Prostate gland (tissue), 2 donors: ENCODE data around the gene ZSWIM6. TPM values are rescaled to one million over a fixed set of nuclear protein-coding genes. Genes with fewer than 3 reads are reported as not detected.
A peak's percentile ranks its signal among the peaks of the same experiment; 100 is the strongest.
"Not testable (repeated sequence)": the region's sequence is repeated elsewhere in the genome, so short reads cannot be mapped to it uniquely, and the experiment has no call there.

Experiments used
- DNase-seq: peaks from one replicate; pipeline ENCODE4 v3.0.0-alpha.2; 2019; ENCODE audit warnings: low spot score
- H3K27ac ChIP-seq, 2 donors: fragments of 200-600 bp; sonication (generic); 2 replicates each; pipeline ENCODE4 v1.5.1; 2017 to 2019
- H3K27me3 ChIP-seq: fragments of 200-600 bp; sonication (generic); replicated peaks from 2 replicates; pipeline ENCODE4 v1.5.1; 2019; ENCODE audit not compliant: insufficient read depth
- H3K36me3 ChIP-seq, 2 donors: fragments of 200-600 bp; sonication (generic); 1 replicate in 1 of 2; 2 replicates in 1 of 2; pipeline versions ENCODE4 v1.5.1 to v1.8.1; 2017 to 2019
- H3K4me1 ChIP-seq: fragments of 200-600 bp; sonication (generic); replicated peaks from 2 replicates; pipeline ENCODE4 v1.5.1; 2019
- H3K4me3 ChIP-seq, 2 donors: fragments of 200-600 bp; sonication (generic); 2 replicates each; pipeline ENCODE4 v1.5.1; 2017 to 2019
- H3K9me3 ChIP-seq: fragments of 200-600 bp; sonication (generic); 2 replicates; pipeline ENCODE4 v1.5.1; 2017
- CTCF ChIP-seq, 4 experiments: fragments of 200-600 bp in 2 of 4; fragments of 450-650 bp in 2 of 4; sonication (generic) in 2 of 4; IDR thresholded peaks; 1 replicate in 3 of 4; 2 replicates in 1 of 4; pipeline ENCODE4 v1.5.1; 2016 to 2019; ENCODE audit warnings: antibody characterized with exemption in 4 of 4, mild to moderate bottlenecking in 2 of 4, moderate library complexity in 2 of 4
- POLR2A ChIP-seq: fragments of 450-650 bp; IDR thresholded peaks from one replicate; pipeline ENCODE4 v1.6.1; 2016; ENCODE audit warnings: antibody characterized with exemption, mild to moderate bottlenecking
- POLR2AphosphoS5 ChIP-seq: sonication (generic); formaldehyde crosslinking; IDR thresholded peaks from one replicate; pipeline ENCODE4 v1.6.1; 2017; ENCODE audit warnings: antibody characterized with exemption
- WGBS: methylation state at CpG from one replicate; pipeline ENCODE4 v1.1.5; 2018; 5-methylcytosine and 5-hydroxymethylcytosine counted together
- intact Hi-C: fragments of 100-400 bp; cut with DNase I; formaldehyde crosslinking; loops from one replicate; pipeline ENCODE4 v1.14.2; 2022
- total RNA-seq, 2 donors: library from RNA; depleted of rRNA; stranded (reverse); fragments of >200 nt; gene quantifications; one replicate each; pipeline ENCODE4 v1.1.0, GENCODE V29; 2016

The ZSWIM6 gene
- total RNA-seq, 2 donors from 2014 or later: 8.7 to 13.7 TPM

- TF ChIP-seq POLR2AphosphoS5: no peak
- TF ChIP-seq CTCF (IDR thresholded peaks at IDR 0.05): no peak
- no peak for TF ChIP-seq POLR2A
- intact Hi-C loops: no loop called here
- H3K27me3 ChIP-seq: no peaks in the 10 kb centered on the region
- H3K9me3 ChIP-seq: no peaks in the 10 kb centered on the region
- 95% methylated on average over 2 of the region's 2 CpGs for WGBS
- H3K27ac ChIP-seq: no peak overlapping the region
- H3K36me3 ChIP-seq: no peaks in the 10 kb centered on the region
- DNase-seq: no peak
- H3K4me3 ChIP-seq: no peak overlapping the region
- no peaks in the 10 kb centered on the region for H3K4me1 ChIP-seq
Observed at GRCh38 chr5:61419106-61419505, 87.0 kb downstream of the ZSWIM6 start.

GRCh38 chr5:61420016-61420415, 88.0 kb downstream of the ZSWIM6 start:
- no peak overlapping the region for H3K27ac ChIP-seq
- no peaks in the 10 kb centered on the region for H3K4me1 ChIP-seq
- DNase-seq: no peak
- TF ChIP-seq CTCF (IDR thresholded peaks at IDR 0.05) (no peak), POLR2AphosphoS5 (no peak), POLR2A (no peak)
- no peaks in the 10 kb centered on the region for H3K9me3 ChIP-seq
- H3K27me3 ChIP-seq: no peaks in the 10 kb centered on the region
- H3K4me3 ChIP-seq: no peak overlapping the region
- 75% methylated on average over 1 of the region's 1 CpG for WGBS
- intact Hi-C loops: no loop called here
- H3K36me3 ChIP-seq: no peaks in the 10 kb centered on the region

- H3K9me3 ChIP-seq, H3K27me3 ChIP-seq, H3K4me1 ChIP-seq, H3K36me3 ChIP-seq, H3K4me3 ChIP-seq, intact Hi-C loops, H3K27ac ChIP-seq, DNase-seq: not testable (repeated sequence)
Observed at GRCh38 chr5:61421262-61421661, 89.2 kb downstream of the ZSWIM6 start.

GRCh38 chr5:61423487-61424145, 91.6 kb downstream of the ZSWIM6 start:
- DNase-seq: no peak
- no peaks in the 10 kb centered on the region for H3K36me3 ChIP-seq
- no peaks in the 10 kb centered on the region for H3K9me3 ChIP-seq
- no peak for TF ChIP-seq CTCF (IDR thresholded peaks at IDR 0.05)
- TF ChIP-seq POLR2AphosphoS5: no peak
- no peak for TF ChIP-seq POLR2A
- no peaks in the 10 kb centered on the region for H3K4me1 ChIP-seq
- peak overlapping the region in 1 of 2 donors; percentile 13 for H3K4me3 ChIP-seq
- H3K27me3 ChIP-seq: no peaks in the 10 kb centered on the region
- 10% methylated on average over 3 of the region's 3 CpGs for whole genome bisulfite sequencing
- intact Hi-C loops: no loop called here
- H3K27ac ChIP-seq: peak overlapping the region; percentile 19 to 49

- intact Hi-C loops: loop anchor here (5.0 kb wide), 1 partner anchor 94 kb away; the partner anchor contains the start of gene ZSWIM6
- WGBS: 93% methylated on average over 1 of the region's 1 CpG
Observed at GRCh38 chr5:61425918-61426317, 93.9 kb downstream of the ZSWIM6 start.

More at GRCh38 chr5:61425918-61426317, 93.9 kb downstream of the ZSWIM6 start:
- Histone ChIP-seq H3K9me3 (no peaks in the 10 kb centered on the region), H3K27me3 (no peaks in the 10 kb centered on the region), H3K4me1 (no peaks in the 10 kb centered on the region), H3K36me3 (no peaks in the 10 kb centered on the region), H3K4me3 (no peak overlapping the region), H3K27ac (no peak overlapping the region)
- DNase-seq: no peak
- no peak for TF ChIP-seq CTCF (IDR thresholded peaks at IDR 0.05)
- TF ChIP-seq POLR2AphosphoS5: no peak
- TF ChIP-seq POLR2A: no peak
